ENCODE measurements around the gene RAB10.

DNA sequence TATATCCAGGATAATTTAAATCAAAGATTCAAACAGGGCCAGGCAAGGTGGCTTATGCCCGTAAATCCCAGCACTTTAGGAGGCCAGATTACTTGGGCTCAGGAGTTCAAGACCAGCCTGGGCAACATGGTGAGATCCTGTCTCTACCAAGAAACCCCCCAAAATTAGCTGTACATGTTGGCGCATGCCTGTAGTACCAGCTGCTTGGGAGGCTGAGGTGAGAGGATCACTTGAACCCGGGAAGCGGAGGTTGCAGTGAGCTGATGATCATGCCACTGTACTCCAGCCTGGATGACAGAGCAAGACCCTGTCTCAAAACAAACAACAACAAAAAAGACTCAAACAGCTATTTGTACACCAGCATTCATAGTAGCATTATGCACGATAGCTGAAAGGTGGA lies 9.2 kb downstream of the RAB10 start:
- TF ChIP-seq, protein P1, sequence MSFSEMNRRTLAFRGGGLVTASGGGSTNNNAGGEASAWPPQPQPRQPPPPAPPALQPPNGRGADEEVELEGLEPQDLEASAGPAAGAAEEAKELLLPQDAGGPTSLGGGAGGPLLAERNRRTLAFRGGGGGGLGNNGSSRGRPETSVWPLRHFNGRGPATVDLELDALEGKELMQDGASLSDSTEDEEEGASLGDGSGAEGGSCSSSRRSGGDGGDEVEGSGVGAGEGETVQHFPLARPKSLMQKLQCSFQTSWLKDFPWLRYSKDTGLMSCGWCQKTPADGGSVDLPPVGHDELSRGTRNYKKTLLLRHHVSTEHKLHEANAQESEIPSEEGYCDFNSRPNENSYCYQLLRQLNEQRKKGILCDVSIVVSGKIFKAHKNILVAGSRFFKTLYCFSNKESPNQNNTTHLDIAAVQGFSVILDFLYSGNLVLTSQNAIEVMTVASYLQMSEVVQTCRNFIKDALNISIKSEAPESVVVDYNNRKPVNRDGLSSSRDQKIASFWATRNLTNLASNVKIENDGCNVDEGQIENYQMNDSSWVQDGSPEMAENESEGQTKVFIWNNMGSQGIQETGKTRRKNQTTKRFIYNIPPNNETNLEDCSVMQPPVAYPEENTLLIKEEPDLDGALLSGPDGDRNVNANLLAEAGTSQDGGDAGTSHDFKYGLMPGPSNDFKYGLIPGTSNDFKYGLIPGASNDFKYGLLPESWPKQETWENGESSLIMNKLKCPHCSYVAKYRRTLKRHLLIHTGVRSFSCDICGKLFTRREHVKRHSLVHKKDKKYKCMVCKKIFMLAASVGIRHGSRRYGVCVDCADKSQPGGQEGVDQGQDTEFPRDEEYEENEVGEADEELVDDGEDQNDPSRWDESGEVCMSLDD (CRISPR knock-in tag; IDR thresholded peaks at IDR 0.05; ENCODE audit: borderline replicate concordance), result no peak
- no peak for TF ChIP-seq HNRNPH1 (optimal IDR thresholded peaks at IDR 0.05; ENCODE audit: low read depth, low read length)
- TF ChIP-seq GABPA (IDR thresholded peaks at IDR 0.05; ENCODE audit: low read depth, low read length), result no peak
- no peak for TF ChIP-seq GABPA (CRISPR knock-in tag; IDR thresholded peaks at IDR 0.05; ENCODE audit: low read depth)
- TF ChIP-seq MATR3 (CRISPR knock-in tag; IDR thresholded peaks at IDR 0.05), result no peak
- TF ChIP-seq ZFX (CRISPR knock-in tag; IDR thresholded peaks at IDR 0.05; ENCODE audit: low read depth), result no peak

Measured in HepG2 (cell line).